ENCODE results near the gene ALG2. TPM values are rescaled to one million over a fixed set of nuclear protein-coding genes. Genes with fewer than 3 reads are reported as not detected.

ALG2 gene
- polyA plus RNA-seq, 3 donors, result 15.9 to 25.5 (median 23.6) TPM

GRCh38 chr9:99255651-99256050 lies 33.9 kb upstream of the ALG2 start:
- H3K27ac ChIP-seq (ENCODE audit: low read depth in 1 of 2, low read length in 2 of 2), result no peak overlapping the region
- TF ChIP-seq CTCF (IDR thresholded peaks at IDR 0.05), result no peak
- no peak overlapping the region for H3K4me3 ChIP-seq (replicated peaks in 1 of 3; ENCODE audit: low read depth in 2 of 3, low read length in 3 of 3)
- no peaks in the 10 kb centered on the region for H3K9me3 ChIP-seq (replicated peaks in 1 of 2; ENCODE audit: control insufficient read depth in 1 of 2, insufficient read depth in 1 of 2, low read length in 2 of 2)
- peaks cover 0 to 4% of the 10 kb centered on the region in 2 donors for H3K4me1 ChIP-seq (ENCODE audit: control insufficient read depth in 1 of 2, insufficient read depth in 2 of 2, low read length in 2 of 2)
- H3K36me3 Mint-ChIP-seq, result no peaks in the 10 kb centered on the region
- no peaks in the 10 kb centered on the region for H3K27me3 ChIP-seq (ENCODE audit: control insufficient read depth in 2 of 2, insufficient read depth in 2 of 2, low read length in 2 of 2)
- no peak overlapping the region for H3K27ac Mint-ChIP-seq
- H3K27me3 Mint-ChIP-seq (ENCODE audit: low read depth in 3 of 3), result peaks cover 0 to 5% (median 4%) of the 10 kb centered on the region in 3 donors
- 100% methylated on average over 1 of the region's 1 CpG for WGBS (ENCODE audit: insufficient coverage)
- H2AFZ ChIP-seq (ENCODE audit: insufficient read depth, low read depth, low read length, poor library complexity, severe bottlenecking), result no peak overlapping the region
- intact Hi-C loops (cut with micrococcal nuclease), result no loop called here
- no peaks in the 10 kb centered on the region for H3K36me3 ChIP-seq (replicated peaks in 1 of 2; ENCODE audit: control insufficient read depth in 1 of 2, insufficient read depth in 2 of 2, low read length in 2 of 2)
- DNase-seq, result no peak
- no peaks in the 10 kb centered on the region for H3K79me2 ChIP-seq (ENCODE audit: insufficient read depth, low read length)
- peaks cover 25% of the 10 kb centered on the region for H3K4me1 Mint-ChIP-seq
- H3K9me3 Mint-ChIP-seq, result no peaks in the 10 kb centered on the region
- no peaks in the 10 kb centered on the region for H4K20me1 ChIP-seq (ENCODE audit: insufficient read depth, low read length)
- H3K4me2 ChIP-seq (replicated peaks; ENCODE audit: extremely low read depth, low read length, poor library complexity, severe bottlenecking), result no peak overlapping the region
- H3K9ac ChIP-seq (ENCODE audit: insufficient read depth, low read length, poor library complexity, severe bottlenecking), result no peak overlapping the region
- no peak overlapping the region for H3K4me3 Mint-ChIP-seq

- no peaks in the 10 kb centered on the region for H3K4me1 ChIP-seq (ENCODE audit: control insufficient read depth in 1 of 2, insufficient read depth in 2 of 2, low read length in 2 of 2)
- Mint-ChIP-seq H3K36me3 (no peaks in the 10 kb centered on the region), H3K27me3 (ENCODE audit: low read depth in 3 of 3) (peaks cover 0 to 5% (median 4%) of the 10 kb centered on the region in 3 donors), H3K4me3 (peak overlapping the region; percentile 35 to 47), H3K27ac (peak overlapping the region in 1 of 7 donors; percentile 37), H3K9me3 (no peaks in the 10 kb centered on the region), H3K4me1 (peaks cover 14% of the 10 kb centered on the region)
- H3K9me3 ChIP-seq (replicated peaks in 1 of 2; ENCODE audit: control insufficient read depth in 1 of 2, insufficient read depth in 1 of 2, low read length in 2 of 2), result no peaks in the 10 kb centered on the region
- WGBS (ENCODE audit: insufficient coverage), result 20% methylated on average over 10 of the region's 15 CpGs
- no peaks in the 10 kb centered on the region for H4K20me1 ChIP-seq (ENCODE audit: insufficient read depth, low read length)
- H3K4me3 ChIP-seq (replicated peaks in 1 of 3; ENCODE audit: low read depth in 2 of 3, low read length in 3 of 3), result no peak overlapping the region
- no peak overlapping the region for H3K27ac ChIP-seq (ENCODE audit: low read depth in 1 of 2, low read length in 2 of 2)
- no peaks in the 10 kb centered on the region for H3K79me2 ChIP-seq (ENCODE audit: insufficient read depth, low read length)
- DNase-seq, result peak in 1 of 3 donors; percentile 53
- no peak overlapping the region for H3K9ac ChIP-seq (ENCODE audit: insufficient read depth, low read length, poor library complexity, severe bottlenecking)
- no peaks in the 10 kb centered on the region for H3K27me3 ChIP-seq (ENCODE audit: control insufficient read depth in 2 of 2, insufficient read depth in 2 of 2, low read length in 2 of 2)
- no peaks in the 10 kb centered on the region for H3K36me3 ChIP-seq (replicated peaks in 1 of 2; ENCODE audit: control insufficient read depth in 1 of 2, insufficient read depth in 2 of 2, low read length in 2 of 2)
- no peak overlapping the region for H3K4me2 ChIP-seq (replicated peaks; ENCODE audit: extremely low read depth, low read length, poor library complexity, severe bottlenecking)
- TF ChIP-seq CTCF (IDR thresholded peaks at IDR 0.05), result no peak
- no peak overlapping the region for H2AFZ ChIP-seq (ENCODE audit: insufficient read depth, low read depth, low read length, poor library complexity, severe bottlenecking)
- intact Hi-C loops (cut with micrococcal nuclease), result no loop called here
Measured at GRCh38 chr9:99253772-99254431, 32.2 kb upstream of the ALG2 start.
